Measurements from ENCODE around the gene RABL6.

Gene RABL6

DNA sequence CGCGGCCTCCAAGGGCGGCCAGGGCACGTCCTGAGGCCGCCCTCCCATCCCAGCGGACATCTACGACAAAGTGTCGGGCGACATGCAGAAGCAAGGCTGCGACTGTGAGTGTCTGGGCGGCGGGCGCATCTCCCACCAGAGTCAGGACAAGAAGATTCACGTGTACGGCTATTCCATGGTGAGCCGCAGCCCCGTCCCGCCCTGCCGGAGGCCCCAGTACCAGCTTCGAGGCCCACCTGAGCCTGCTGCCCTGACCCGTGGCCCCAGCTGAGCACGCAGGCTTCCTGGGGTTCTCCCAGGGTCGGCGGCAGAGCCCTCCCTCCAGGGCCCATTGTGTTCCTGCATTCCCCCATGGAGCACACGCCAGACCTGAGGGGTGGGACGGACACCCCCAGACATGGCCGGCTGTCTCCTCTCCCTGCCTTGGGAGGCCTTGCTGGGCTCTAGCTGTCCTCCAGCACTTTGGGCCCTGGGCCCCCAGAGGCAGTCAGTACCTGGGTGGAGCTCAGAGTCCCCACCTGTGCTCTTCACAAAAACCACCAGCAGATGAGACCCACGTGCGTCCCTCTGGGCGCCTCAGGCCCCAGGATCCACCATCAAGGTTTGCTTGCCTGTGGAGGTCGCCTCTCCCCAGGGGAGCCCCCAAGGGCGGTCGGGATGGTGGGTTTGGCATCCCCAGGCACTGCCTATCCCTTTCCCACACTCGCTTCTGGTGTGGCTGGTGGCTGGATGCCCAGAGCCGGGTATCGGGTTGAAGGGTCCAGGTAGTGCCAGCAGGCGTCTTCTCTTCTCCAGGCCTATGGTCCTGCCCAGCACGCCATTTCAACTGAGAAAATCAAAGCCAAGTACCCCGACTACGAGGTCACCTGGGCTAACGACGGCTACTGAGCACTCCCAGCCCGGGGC, 42.5 kb downstream of the RABL6 start:
- H3K4me3 ChIP-seq (ENCODE audit: low read length) = peak overlapping the region; percentile 98
- H3K36me3 ChIP-seq (ENCODE audit: insufficient read depth, low read length) = peaks cover 9% of the 10 kb centered on the region
- H3K9me3 ChIP-seq (replicated peaks; ENCODE audit: low read length) = no peaks in the 10 kb centered on the region
- peak overlapping the region; percentile 100 for H3K4me2 ChIP-seq (ENCODE audit: low read length)
- H3K9ac ChIP-seq (ENCODE audit: low read depth, low read length) = peak overlapping the region; percentile 86
- peaks cover 19% of the 10 kb centered on the region for H3K4me1 ChIP-seq (ENCODE audit: control insufficient read depth, insufficient read depth, low read length)
- H3K27me3 ChIP-seq (ENCODE audit: control insufficient read depth, insufficient read depth, low read length) = peaks cover 4% of the 10 kb centered on the region

- peaks cover 9% of the 10 kb centered on the region for H3K36me3 ChIP-seq (ENCODE audit: insufficient read depth, low read length)
Measured at GRCh38 chr9:136850866-136851775, 43.4 kb downstream of the RABL6 start.

GRCh38 chr9:136851941-136852663, 44.4 kb downstream of the RABL6 start, which contains the start of gene MAMDC4:
TSS of gene MAMDC4 (plus strand) at chr9:136852346. CDS start at chr9:136852417, 71 bp downstream.
- Histone ChIP-seq H3K4me3 (ENCODE audit: low read length) (no peak within 1 kb of the TSS), H3K27me3 (ENCODE audit: control insufficient read depth, insufficient read depth, low read length) (no peaks in the 10 kb centered on the region), H3K4me1 (ENCODE audit: control insufficient read depth, insufficient read depth, low read length) (peaks cover 19% of the 10 kb centered on the region), H3K9ac (ENCODE audit: low read depth, low read length) (no peak within 1 kb of the TSS), H3K4me2 (ENCODE audit: low read length) (no peak within 1 kb of the TSS), H3K36me3 (ENCODE audit: insufficient read depth, low read length) (peaks cover 9% of the 10 kb centered on the region), H3K9me3 (replicated peaks; ENCODE audit: low read length) (no peaks in the 10 kb centered on the region)

More at GRCh38 chr9:136850866-136851775, 43.4 kb downstream of the RABL6 start:
- Histone ChIP-seq H3K9me3 (replicated peaks; ENCODE audit: low read length) (no peaks in the 10 kb centered on the region), H3K4me1 (ENCODE audit: control insufficient read depth, insufficient read depth, low read length) (peaks cover 19% of the 10 kb centered on the region), H3K9ac (ENCODE audit: low read depth, low read length) (no peak overlapping the region), H3K4me2 (ENCODE audit: low read length) (peak overlapping the region; percentile 100), H3K4me3 (ENCODE audit: low read length) (no peak overlapping the region), H3K27me3 (ENCODE audit: control insufficient read depth, insufficient read depth, low read length) (peaks cover 4% of the 10 kb centered on the region)

- Histone ChIP-seq H3K4me3 (ENCODE audit: low read length) (no peak overlapping the region), H3K9me3 (replicated peaks; ENCODE audit: low read length) (no peaks in the 10 kb centered on the region), H3K36me3 (ENCODE audit: insufficient read depth, low read length) (peaks cover 9% of the 10 kb centered on the region), H3K27me3 (ENCODE audit: control insufficient read depth, insufficient read depth, low read length) (no peaks in the 10 kb centered on the region), H3K4me2 (ENCODE audit: low read length) (no peak overlapping the region), H3K4me1 (ENCODE audit: control insufficient read depth, insufficient read depth, low read length) (peaks cover 15% of the 10 kb centered on the region), H3K9ac (ENCODE audit: low read depth, low read length) (no peak overlapping the region)
Measured at GRCh38 chr9:136852664-136853595, 45.2 kb downstream of the RABL6 start.

- H3K36me3 ChIP-seq (ENCODE audit: insufficient read depth, low read length) = peaks cover 9% of the 10 kb centered on the region
- no peak overlapping the region for H3K9ac ChIP-seq (ENCODE audit: low read depth, low read length)
- H3K9me3 ChIP-seq (replicated peaks; ENCODE audit: low read length) = no peaks in the 10 kb centered on the region
- no peak overlapping the region for H3K4me2 ChIP-seq (ENCODE audit: low read length)
- H3K4me1 ChIP-seq (ENCODE audit: control insufficient read depth, insufficient read depth, low read length) = peaks cover 13% of the 10 kb centered on the region
- H3K4me3 ChIP-seq (ENCODE audit: low read length) = no peak overlapping the region
- no peaks in the 10 kb centered on the region for H3K27me3 ChIP-seq (ENCODE audit: control insufficient read depth, insufficient read depth, low read length)
Measured at GRCh38 chr9:136853596-136854112, 45.9 kb downstream of the RABL6 start.

DNA sequence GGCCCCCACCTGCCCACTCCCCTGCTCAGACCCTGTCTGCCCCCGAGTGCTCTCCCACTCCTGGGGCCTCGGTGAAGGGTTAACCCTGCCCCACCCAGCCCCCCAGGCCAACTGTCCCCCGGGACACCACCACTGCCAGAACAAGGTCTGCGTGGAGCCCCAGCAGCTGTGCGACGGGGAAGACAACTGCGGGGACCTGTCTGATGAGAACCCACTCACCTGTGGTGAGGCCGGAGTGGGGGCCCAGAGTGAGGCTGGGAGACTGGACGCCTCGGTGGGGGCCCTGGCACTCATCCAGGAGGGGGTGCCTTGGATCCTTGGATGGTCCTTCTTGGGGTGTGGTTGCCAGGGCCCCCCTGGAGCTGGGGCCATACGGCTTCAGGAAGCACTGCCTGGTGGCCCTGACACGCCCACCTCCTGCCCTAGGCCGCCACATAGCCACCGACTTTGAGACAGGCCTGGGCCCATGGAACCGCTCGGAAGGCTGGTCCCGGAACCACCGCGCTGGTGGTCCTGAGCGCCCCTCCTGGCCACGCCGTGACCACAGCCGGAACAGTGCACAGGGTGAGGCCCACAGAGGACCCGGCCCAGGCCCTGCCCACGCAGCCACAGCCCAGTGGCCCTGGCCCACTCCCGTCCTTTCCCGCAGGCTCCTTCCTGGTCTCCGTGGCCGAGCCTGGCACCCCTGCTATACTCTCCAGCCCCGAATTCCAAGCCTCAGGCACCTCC, 46.5 kb downstream of the RABL6 start:
- no peaks in the 10 kb centered on the region for H3K27me3 ChIP-seq (ENCODE audit: control insufficient read depth, insufficient read depth, low read length)
- peaks cover 9% of the 10 kb centered on the region for H3K36me3 ChIP-seq (ENCODE audit: insufficient read depth, low read length)
- H3K9ac ChIP-seq (ENCODE audit: low read depth, low read length) = no peak overlapping the region
- H3K9me3 ChIP-seq (replicated peaks; ENCODE audit: low read length) = no peaks in the 10 kb centered on the region
- H3K4me1 ChIP-seq (ENCODE audit: control insufficient read depth, insufficient read depth, low read length) = peaks cover 19% of the 10 kb centered on the region
- H3K4me2 ChIP-seq (ENCODE audit: low read length) = no peak overlapping the region
- no peak overlapping the region for H3K4me3 ChIP-seq (ENCODE audit: low read length)

DNA sequence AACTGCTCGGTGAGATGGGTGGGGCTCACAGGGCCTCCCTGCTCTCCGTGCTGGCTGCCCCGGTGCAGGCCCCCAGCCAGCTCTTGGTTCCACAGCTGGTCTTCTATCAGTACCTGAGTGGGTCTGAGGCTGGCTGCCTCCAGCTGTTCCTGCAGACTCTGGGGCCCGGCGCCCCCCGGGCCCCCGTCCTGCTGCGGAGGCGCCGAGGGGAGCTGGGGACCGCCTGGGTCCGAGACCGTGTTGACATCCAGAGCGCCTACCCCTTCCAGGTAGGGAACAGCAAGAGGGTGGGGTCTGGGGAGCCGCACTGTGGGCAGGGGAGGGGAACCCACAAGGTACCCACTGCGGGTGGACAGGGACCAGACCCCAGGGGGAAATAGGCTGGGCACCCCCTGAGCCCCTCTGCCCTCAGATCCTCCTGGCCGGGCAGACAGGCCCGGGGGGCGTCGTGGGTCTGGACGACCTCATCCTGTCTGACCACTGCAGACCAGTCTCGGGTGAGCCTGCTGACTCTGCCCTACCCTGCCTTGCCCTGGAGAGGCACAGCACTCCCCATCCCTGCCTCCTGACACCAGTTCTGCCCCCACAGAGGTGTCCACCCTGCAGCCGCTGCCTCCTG, 47.2 kb downstream of the RABL6 start:
- no peaks in the 10 kb centered on the region for H3K9me3 ChIP-seq (replicated peaks; ENCODE audit: low read length)
- H3K4me3 ChIP-seq (ENCODE audit: low read length) = no peak overlapping the region
- H3K4me1 ChIP-seq (ENCODE audit: control insufficient read depth, insufficient read depth, low read length) = peaks cover 21% of the 10 kb centered on the region
- H3K27me3 ChIP-seq (ENCODE audit: control insufficient read depth, insufficient read depth, low read length) = no peaks in the 10 kb centered on the region
- H3K9ac ChIP-seq (ENCODE audit: low read depth, low read length) = no peak overlapping the region
- no peak overlapping the region for H3K4me2 ChIP-seq (ENCODE audit: low read length)
- peaks cover 9% of the 10 kb centered on the region for H3K36me3 ChIP-seq (ENCODE audit: insufficient read depth, low read length)

DNA sequence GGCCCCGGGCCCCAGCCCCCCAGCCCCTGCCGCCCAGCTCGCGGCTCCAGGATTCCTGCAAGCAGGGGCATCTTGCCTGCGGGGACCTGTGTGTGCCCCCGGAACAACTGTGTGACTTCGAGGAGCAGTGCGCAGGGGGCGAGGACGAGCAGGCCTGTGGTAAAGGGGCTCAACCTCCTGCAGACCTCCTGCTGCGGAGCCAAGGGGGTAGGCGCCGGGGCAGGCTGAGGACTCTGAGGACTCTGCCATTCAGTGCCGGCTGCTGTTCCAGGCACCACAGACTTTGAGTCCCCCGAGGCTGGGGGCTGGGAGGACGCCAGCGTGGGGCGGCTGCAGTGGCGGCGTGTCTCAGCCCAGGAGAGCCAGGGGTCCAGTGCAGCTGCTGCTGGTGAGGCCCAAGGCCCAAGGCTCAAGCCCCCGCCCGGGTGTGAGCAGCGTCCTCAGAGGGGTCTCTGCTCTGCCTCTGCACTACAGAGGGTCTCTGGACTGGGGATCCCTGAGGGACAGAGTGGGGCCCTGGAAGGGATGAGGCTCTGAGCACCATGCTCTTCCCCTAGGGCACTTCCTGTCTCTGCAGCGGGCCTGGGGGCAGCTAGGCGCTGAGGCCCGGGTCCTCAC, 47.8 kb downstream of the RABL6 start:
- H3K9ac ChIP-seq (ENCODE audit: low read depth, low read length) = no peak overlapping the region
- peaks cover 4% of the 10 kb centered on the region for H3K36me3 ChIP-seq (ENCODE audit: insufficient read depth, low read length)
- H3K4me2 ChIP-seq (ENCODE audit: low read length) = no peak overlapping the region
- no peaks in the 10 kb centered on the region for H3K9me3 ChIP-seq (replicated peaks; ENCODE audit: low read length)
- peaks cover 15% of the 10 kb centered on the region for H3K4me1 ChIP-seq (ENCODE audit: control insufficient read depth, insufficient read depth, low read length)
- H3K27me3 ChIP-seq (ENCODE audit: control insufficient read depth, insufficient read depth, low read length) = no peaks in the 10 kb centered on the region
- H3K4me3 ChIP-seq (ENCODE audit: low read length) = no peak overlapping the region

DNA sequence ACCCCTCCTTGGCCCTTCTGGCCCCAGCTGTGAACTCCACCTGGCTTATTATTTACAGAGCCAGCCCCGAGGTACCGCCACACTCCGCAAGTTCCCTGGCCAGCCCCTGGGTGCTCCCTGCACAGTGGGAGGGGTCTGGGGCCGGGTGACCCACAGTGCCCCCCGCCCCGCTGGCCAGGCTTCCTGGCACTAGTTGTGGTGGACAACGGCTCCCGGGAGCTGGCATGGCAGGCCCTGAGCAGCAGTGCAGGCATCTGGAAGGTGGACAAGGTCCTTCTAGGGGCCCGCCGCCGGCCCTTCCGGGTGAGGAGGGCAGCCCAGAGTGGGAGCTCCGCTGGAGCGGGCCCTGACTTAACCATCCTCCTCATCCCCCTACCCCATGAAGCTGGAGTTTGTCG, 48.3 kb downstream of the RABL6 start:
- Histone ChIP-seq H3K4me2 (ENCODE audit: low read length) (no peak overlapping the region), H3K36me3 (ENCODE audit: insufficient read depth, low read length) (peaks cover 7% of the 10 kb centered on the region), H3K4me1 (ENCODE audit: control insufficient read depth, insufficient read depth, low read length) (peaks cover 12% of the 10 kb centered on the region), H3K9ac (ENCODE audit: low read depth, low read length) (no peak overlapping the region), H3K9me3 (replicated peaks; ENCODE audit: low read length) (no peaks in the 10 kb centered on the region), H3K27me3 (ENCODE audit: control insufficient read depth, insufficient read depth, low read length) (no peaks in the 10 kb centered on the region), H3K4me3 (ENCODE audit: low read length) (no peak overlapping the region)
